ENCODE measurements around the gene DHX57.

Gene DHX57, protein sequence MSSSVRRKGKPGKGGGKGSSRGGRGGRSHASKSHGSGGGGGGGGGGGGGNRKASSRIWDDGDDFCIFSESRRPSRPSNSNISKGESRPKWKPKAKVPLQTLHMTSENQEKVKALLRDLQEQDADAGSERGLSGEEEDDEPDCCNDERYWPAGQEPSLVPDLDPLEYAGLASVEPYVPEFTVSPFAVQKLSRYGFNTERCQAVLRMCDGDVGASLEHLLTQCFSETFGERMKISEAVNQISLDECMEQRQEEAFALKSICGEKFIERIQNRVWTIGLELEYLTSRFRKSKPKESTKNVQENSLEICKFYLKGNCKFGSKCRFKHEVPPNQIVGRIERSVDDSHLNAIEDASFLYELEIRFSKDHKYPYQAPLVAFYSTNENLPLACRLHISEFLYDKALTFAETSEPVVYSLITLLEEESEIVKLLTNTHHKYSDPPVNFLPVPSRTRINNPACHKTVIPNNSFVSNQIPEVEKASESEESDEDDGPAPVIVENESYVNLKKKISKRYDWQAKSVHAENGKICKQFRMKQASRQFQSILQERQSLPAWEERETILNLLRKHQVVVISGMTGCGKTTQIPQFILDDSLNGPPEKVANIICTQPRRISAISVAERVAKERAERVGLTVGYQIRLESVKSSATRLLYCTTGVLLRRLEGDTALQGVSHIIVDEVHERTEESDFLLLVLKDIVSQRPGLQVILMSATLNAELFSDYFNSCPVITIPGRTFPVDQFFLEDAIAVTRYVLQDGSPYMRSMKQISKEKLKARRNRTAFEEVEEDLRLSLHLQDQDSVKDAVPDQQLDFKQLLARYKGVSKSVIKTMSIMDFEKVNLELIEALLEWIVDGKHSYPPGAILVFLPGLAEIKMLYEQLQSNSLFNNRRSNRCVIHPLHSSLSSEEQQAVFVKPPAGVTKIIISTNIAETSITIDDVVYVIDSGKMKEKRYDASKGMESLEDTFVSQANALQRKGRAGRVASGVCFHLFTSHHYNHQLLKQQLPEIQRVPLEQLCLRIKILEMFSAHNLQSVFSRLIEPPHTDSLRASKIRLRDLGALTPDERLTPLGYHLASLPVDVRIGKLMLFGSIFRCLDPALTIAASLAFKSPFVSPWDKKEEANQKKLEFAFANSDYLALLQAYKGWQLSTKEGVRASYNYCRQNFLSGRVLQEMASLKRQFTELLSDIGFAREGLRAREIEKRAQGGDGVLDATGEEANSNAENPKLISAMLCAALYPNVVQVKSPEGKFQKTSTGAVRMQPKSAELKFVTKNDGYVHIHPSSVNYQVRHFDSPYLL (N-terminal part only)

DNA sequence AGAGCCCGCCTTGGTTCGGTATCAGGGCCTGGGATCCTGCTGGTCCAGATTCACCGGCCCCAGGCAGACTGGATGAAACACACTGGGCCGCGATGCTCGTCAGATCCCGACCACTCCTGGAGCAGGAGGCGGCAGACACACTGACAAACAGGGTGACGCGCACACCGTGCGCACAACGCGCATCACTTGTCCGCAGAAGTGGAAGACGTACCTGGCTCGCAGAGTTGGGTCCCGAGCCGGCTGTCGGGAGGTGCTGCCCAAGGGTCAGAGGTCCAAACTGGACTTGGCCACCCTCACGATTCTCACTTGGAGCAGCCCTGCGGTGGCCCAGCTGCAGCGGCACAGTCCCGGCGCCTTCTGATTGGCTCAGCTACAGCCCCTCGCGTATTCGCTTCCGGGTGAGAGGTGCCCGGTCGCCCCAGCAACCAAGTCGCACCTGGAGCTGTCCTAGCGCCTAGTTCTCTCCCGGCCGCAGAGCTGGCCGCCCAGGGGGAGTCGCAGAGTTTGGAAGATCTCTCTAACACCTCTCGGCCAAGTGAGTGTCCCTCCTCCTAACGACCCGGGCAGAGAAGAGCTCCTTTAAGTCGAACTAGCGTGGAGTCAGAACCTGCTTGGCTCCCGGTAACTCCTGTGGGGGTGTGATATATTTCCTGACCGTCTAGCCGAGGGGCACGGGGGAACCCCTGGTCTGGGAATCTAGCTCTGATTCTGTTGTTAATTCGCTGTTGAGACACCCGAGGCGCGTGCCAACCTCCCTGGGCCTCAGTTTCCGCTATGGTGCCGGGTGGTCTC, at the start of gene DHX57, which contains the start of gene MORN2:
Gene DHX57 (minus strand): TSS at position 359 of the 792 bp plus-strand sequence. CDS start 7,529 bp downstream, outside the sequence.
Gene MORN2 (plus strand): TSS at position 401 of the 792 bp plus-strand sequence.
- DNase-seq = peak; percentile 81

DNA sequence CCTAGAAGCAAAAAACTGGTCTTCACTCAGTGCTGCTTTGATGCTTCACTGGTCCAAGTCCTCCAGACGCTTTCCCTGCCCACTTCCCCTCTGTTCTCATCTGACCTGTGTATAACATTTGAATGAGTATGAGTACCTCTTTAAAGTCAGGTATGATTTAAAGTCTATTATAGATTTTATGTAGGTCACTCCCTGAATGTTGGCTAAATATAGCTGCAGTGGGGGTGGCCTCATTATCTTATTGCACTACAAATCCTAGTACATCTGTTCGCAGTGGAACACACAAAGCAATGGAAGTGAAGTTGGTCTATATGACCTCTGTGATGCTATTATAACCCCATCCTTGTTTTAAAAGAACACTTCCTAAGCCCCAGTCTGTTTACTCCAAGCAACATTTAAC, 47.2 kb upstream of the DHX57 start:
- no peak for DNase-seq

- no peak for DNase-seq
These were observed 46.7 kb upstream of the DHX57 start for GRCh38 chr2:38922389-38922788.

DNA sequence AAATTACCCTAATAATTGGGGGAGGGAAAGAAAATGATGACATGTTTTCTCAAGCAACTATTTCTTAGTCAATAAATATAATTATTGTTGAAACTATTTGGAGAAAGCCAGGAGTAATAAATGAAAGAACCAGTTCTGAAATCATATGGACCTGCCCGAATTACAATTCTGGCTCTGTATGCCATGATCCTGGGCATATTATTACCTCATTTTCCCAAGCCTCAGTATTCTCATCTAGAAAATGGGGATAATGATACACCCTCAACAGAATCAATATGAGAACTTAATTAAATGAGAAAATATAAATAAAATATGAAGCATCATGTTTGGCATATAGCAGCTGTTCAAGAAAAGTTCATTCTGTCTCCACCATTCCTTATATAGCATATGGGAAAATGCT, 36.9 kb upstream of the DHX57 start:
- no peak for DNase-seq

DNA sequence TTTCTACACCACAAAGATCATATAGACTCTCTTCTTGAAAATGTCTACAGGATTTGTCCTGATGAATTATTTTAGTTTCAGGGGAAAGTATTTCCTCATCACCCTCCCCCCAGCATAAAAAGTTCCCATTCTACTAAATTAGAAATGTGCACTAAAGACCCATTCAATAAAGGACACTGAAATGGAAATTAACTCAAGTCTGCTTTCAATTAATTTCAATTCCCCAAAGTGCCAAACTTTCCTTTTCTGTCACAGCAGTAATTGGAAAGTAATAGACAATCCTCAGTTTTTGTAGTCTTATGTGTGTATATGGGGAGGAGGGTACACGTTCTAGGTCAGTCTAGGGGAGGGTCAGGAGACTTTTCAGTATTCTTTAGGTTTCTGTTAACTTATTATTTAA, 35.5 kb upstream of the DHX57 start:
- no peak for DNase-seq

GRCh38 chr2:38909872-38910271, 34.1 kb upstream of the DHX57 start:
- DNase-seq = no peak

- DNase-seq = no peak
These were observed 32.2 kb upstream of the DHX57 start for GRCh38 chr2:38907743-38908562.

DNA sequence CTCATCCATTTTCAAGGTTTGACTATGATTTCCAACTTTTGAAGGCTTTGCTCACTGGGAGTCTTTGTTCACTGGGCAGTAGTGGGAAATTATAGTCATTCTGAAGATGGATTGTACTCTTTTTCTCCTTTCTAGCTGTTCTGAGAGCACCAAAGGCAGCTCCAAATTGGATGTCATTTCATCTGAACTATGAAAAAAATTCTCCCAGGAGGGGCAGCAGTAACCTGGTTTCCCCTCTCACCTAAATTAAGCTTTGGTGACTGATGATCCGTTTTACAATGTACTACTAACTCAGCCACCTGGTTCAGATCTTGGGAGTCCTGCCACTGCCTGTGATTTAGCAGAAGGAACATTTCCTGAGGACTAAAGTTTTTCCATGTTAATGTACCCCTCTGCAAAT, 31.5 kb upstream of the DHX57 start:
- DNase-seq = no peak

- no peak for DNase-seq
These were observed 29.5 kb upstream of the DHX57 start for GRCh38 chr2:38905251-38905650.

GRCh38 chr2:38900726-38901125, 25.0 kb upstream of the DHX57 start:
- DNase-seq = no peak

DNA sequence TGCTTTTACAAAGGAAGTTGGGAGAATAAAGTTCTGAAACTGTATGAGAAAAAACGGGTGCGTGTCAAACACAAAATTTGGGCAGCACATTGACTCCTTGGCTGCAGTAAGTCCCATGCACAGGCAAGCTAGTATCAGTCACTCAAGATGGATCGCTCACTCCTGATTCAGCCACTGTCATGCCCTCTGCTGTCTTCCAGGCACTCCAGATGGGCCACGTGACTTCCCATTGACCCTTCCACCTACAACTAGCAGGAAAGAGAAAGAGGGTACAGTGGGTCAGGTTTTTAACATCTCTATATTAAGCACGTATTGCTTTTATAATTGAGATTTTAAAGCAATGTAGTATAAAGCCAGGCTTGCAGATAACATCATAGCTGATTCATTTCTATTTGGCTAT, 22.5 kb upstream of the DHX57 start:
- no peak for DNase-seq

- DNase-seq = no peak
These were observed 17.1 kb upstream of the DHX57 start for GRCh38 chr2:38892819-38893218.

- DNase-seq = no peak
These were observed 13.8 kb upstream of the DHX57 start, which contains the start of gene ARHGEF33 for GRCh38 chr2:38889575-38889974. TSS of gene ARHGEF33 (plus strand) at chr2:38889875. CDS start at chr2:38919448, 29,573 bp downstream.

DNA sequence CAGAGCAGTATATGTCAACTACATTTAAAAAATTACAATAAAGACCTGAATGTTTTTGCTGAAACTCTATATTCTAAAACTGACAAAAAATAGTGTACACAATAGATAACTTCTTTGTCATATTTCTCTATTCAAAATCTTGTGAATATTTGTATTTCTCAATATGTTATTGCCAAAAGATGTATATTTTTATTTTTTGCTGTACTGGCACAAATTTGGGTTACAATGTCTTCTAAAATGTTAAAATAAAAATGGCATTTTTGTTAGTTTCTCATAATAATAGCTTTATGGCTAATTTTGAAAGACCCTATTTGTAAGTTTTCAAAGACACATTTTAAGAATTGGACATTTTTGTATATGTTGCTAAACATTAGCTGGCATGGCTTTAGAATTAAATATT, 13.3 kb upstream of the DHX57 start:
- DNase-seq = no peak

- DNase-seq = no peak
These were observed 12.3 kb upstream of the DHX57 start for GRCh38 chr2:38887902-38888554.

GRCh38 chr2:38887347-38887746, 11.6 kb upstream of the DHX57 start:
- no peak for DNase-seq

DNA sequence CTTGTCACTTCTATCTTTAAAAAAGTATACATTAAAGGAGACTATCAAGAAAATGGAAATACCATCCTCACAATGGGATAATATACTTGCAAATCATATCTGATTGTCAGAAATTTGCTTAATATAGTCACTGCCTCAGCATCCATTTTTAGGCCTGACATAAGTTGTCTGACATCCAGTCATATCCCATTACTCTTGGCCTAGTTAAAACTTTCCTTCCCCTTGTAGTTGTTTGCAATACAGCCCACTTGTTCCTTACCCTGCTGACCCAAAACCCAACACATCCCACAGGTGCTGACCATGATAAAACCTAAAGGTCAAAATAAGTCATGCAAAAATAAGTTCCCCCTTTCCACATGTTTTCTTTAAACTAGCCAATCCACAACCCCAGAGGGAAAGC, 10.3 kb upstream of the DHX57 start:
- no peak for DNase-seq

- no peak for DNase-seq
These were observed 673 bp upstream of the DHX57 start for GRCh38 chr2:38876407-38876806.

DNA sequence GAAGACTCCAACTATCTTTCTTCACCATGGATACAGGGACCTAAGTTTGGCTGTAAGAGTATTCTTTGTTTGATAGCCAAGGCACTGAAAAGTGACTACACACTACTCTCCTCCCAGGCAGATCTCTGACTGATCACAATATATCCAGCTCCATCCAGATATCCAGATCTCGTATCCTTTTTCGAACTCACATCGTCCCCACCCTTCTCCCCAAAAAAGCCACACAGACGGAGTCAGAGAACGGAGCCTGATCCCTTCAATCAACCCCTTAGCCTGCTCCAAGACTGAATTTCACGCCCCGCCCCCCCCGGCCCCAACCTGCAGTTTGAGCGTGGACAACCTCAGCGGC, 533 bp downstream of the DHX57 start:
- no peak for DNase-seq

- no peak for DNase-seq
These were observed 2.0 kb downstream of the DHX57 start for GRCh38 chr2:38873763-38874162.

- DNase-seq = no peak
These were observed 4.3 kb downstream of the DHX57 start for GRCh38 chr2:38871432-38871831.
